Transverse colon (tissue), 4 donors: ENCODE data around the gene RACK1. TPM values are rescaled to one million over a fixed set of nuclear protein-coding genes. Genes with fewer than 3 reads are reported as not detected.
A peak's percentile ranks its signal among the peaks of the same experiment; 100 is the strongest.

ENCODE experiments used
- DNase-seq: peaks from one replicate; pipeline ENCODE4 v3.0.0-alpha.2; 2019
- H3K27ac ChIP-seq, 4 donors: fragments of 200-600 bp; sonication (generic); 2 replicates each; pipeline ENCODE4 v1.5.1; 2016 to 2018; ENCODE audit warnings: inconsistent platforms in 4 of 4
- H3K27me3 ChIP-seq: fragments of 200-600 bp; sonication (generic); 2 replicates; pipeline ENCODE4 v1.5.1; 2017; ENCODE audit warnings: inconsistent platforms
- H3K36me3 ChIP-seq, 4 donors: fragments of 200-600 bp; sonication (generic); 2 replicates each; pipeline ENCODE4 v1.5.1; 2017 to 2019; ENCODE audit warnings: inconsistent platforms in 4 of 4
- H3K4me1 ChIP-seq, 4 donors: fragments of 200-600 bp; sonication (generic); 2 replicates each; pipeline ENCODE4 v1.5.1; 2017 to 2020; ENCODE audit warnings: inconsistent platforms in 4 of 4
- H3K4me3 ChIP-seq, 4 donors: fragments of 200-600 bp; sonication (generic); 1 replicate in 1 of 4; 2 replicates in 3 of 4; pipeline versions ENCODE4 v1.5.1 to v1.6.1; 2017 to 2019; ENCODE audit warnings: inconsistent platforms in 4 of 4
- H3K9me3 ChIP-seq, 2 donors: fragments of 200-600 bp; sonication (generic); 2 replicates each; pipeline ENCODE4 v1.5.1; 2017 to 2019; ENCODE audit warnings: inconsistent platforms in 2 of 2
- EP300 ChIP-seq: sonication (generic); formaldehyde crosslinking; IDR thresholded peaks from one replicate; pipeline ENCODE4 v1.6.1; 2017; ENCODE audit warnings: antibody characterized with exemption, low read depth
- POLR2A ChIP-seq: fragments of 450-650 bp; IDR thresholded peaks from one replicate; pipeline ENCODE4 v1.6.1; 2016; ENCODE audit warnings: antibody characterized with exemption, mild to moderate bottlenecking, moderate library complexity
- POLR2AphosphoS5 ChIP-seq, 3 donors: sonication (generic); formaldehyde crosslinking; IDR thresholded peaks; one replicate each; pipeline ENCODE4 v1.6.1; 2016; ENCODE audit warnings: antibody characterized with exemption in 3 of 3
- WGBS, 2 donors: methylation state at CpG; one replicate each; pipeline ENCODE4 v1.1.5; 2018; ENCODE audit warnings: low coverage in 1 of 2; 5-methylcytosine and 5-hydroxymethylcytosine counted together
- in situ Hi-C, 4 donors: fragments of 200-750 bp; cut with MboI; loops; one replicate each; pipeline versions ENCODE4 v1.15.0 to v1.15.1; 2017; ENCODE audit warnings: low sequenced_read_pairs in 3 of 4, low pct_ligation_motif_present in 1 of 4, low pct_unique_long_range_greater_than_20kb in 1 of 4
- intact Hi-C: fragments of 100-400 bp; cut with DNase I; formaldehyde crosslinking; loops from one replicate; pipeline ENCODE4 v1.15.1; 2023; ENCODE audit warnings: low total_unique reads
- total RNA-seq, 4 donors: library from RNA; depleted of rRNA; stranded (reverse); fragments of >200 nt; gene quantifications; one replicate each; pipeline ENCODE4 v1.1.0, GENCODE V29; 2016
- TF ChIP-seq, protein P1 (sequence below), 5 experiments: fragments of 200-600 bp in 3 of 5; fragments of 450-650 bp in 2 of 5; sonication (generic) in 3 of 5; IDR thresholded peaks; 1 replicate in 2 of 5; 2 replicates in 3 of 5; pipeline ENCODE4 v1.5.1; 2016 to 2017; ENCODE audit warnings: antibody characterized with exemption in 5 of 5, inconsistent platforms in 3 of 5, mild to moderate bottlenecking in 2 of 5, moderate library complexity in 1 of 5

The RACK1 gene
- total RNA-seq, 4 donors from 2014 or later = 1,633 to 1,930 (median 1,753) TPM

DNA sequence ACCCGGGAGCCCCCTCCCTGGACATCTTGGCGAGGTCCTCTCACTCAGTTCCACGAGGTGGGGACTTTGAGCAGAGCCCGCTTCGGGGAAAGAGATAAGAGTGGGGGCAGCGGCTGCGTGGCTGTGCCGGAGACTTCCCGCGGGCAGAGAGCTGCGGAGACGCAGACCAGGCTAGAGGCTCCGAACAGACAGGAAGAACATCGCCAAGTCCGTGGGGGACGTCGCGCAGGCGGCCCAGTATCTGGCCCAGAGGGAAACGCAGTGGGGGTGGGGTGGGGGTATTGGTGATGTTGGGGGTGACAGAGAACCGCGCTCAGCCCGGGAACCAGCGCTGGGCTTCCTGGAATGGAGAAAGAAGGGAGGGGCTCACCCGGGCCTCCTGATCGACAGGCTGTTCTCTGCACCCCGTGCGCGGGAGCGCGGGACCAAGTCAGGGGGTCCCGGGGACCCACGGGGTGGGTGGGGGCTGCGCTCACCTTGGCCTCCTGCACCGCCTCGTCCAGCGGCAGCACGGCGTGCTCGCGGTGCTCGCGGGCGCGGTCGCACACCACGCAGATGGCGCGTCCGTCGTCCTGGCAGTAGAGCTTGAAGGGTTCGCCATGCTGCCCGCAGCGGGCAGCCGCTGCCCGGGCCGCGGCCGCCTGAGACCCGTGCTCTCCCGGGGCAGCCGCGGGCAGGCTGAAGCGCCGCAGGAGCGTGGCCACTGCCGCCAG lies 39.4 kb downstream of the RACK1 start:
- no peak for DNase-seq
- 3% methylated on average over 56 of the region's 67 CpGs; no CpG with 5 or more reads in 1 of the 2 donors for WGBS, 2 donors
- intact Hi-C loops = no loop called here
- in situ Hi-C loops = no loop called here
- Histone ChIP-seq H3K36me3 (no peaks in the 10 kb centered on the region), H3K27me3 (peaks cover 14% of the 10 kb centered on the region), H3K4me1 (peaks cover 0 to 53% (median 32%) of the 10 kb centered on the region in 4 donors), H3K9me3 (no peaks in the 10 kb centered on the region), H3K27ac (peak overlapping the region; percentile 36 to 69 (median 62)), H3K4me3 (peak overlapping the region; percentile 41 to 69 (median 52))
- TF ChIP-seq EP300 (no peak), POLR2A (no peak), POLR2AphosphoS5 (IDR thresholded peaks at IDR 0.05) (no peak)
- TF ChIP-seq, protein P1, sequence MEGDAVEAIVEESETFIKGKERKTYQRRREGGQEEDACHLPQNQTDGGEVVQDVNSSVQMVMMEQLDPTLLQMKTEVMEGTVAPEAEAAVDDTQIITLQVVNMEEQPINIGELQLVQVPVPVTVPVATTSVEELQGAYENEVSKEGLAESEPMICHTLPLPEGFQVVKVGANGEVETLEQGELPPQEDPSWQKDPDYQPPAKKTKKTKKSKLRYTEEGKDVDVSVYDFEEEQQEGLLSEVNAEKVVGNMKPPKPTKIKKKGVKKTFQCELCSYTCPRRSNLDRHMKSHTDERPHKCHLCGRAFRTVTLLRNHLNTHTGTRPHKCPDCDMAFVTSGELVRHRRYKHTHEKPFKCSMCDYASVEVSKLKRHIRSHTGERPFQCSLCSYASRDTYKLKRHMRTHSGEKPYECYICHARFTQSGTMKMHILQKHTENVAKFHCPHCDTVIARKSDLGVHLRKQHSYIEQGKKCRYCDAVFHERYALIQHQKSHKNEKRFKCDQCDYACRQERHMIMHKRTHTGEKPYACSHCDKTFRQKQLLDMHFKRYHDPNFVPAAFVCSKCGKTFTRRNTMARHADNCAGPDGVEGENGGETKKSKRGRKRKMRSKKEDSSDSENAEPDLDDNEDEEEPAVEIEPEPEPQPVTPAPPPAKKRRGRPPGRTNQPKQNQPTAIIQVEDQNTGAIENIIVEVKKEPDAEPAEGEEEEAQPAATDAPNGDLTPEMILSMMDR (IDR thresholded peaks at IDR 0.05) = no peak

DNA sequence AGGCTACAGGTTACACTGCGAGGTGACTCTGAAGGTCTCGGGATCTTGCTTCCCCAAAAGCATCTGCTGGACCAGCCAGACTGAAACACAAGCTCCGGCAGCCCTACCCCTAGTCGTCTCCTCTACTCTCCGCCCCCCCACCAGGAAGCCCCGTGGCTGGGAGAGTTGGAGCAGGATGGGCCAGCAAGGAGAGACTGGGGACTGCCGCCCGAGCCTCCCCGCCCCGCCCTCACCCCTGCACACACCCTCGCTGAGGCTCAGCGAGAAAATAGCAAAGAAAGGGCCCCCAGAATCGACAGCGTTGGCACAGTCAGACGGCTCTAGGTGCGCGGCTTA lies 40.0 kb downstream of the RACK1 start:
- Histone ChIP-seq H3K27me3 (peaks cover 14% of the 10 kb centered on the region), H3K27ac (peak overlapping the region; percentile 36 to 69 (median 62)), H3K9me3 (no peaks in the 10 kb centered on the region), H3K36me3 (no peaks in the 10 kb centered on the region), H3K4me3 (peak overlapping the region; percentile 41 to 69 (median 52)), H3K4me1 (peaks cover 0 to 53% (median 32%) of the 10 kb centered on the region in 4 donors)
- 0 to 5% methylated on average over 1 to 10 of the region's 17 CpGs for WGBS, 2 donors
- intact Hi-C loops (no loop called here), in situ Hi-C loops (no loop called here)
- no peak for DNase-seq
- TF ChIP-seq EP300 = no peak
- TF ChIP-seq, protein P1 (IDR thresholded peaks at IDR 0.05) = no peak

DNA sequence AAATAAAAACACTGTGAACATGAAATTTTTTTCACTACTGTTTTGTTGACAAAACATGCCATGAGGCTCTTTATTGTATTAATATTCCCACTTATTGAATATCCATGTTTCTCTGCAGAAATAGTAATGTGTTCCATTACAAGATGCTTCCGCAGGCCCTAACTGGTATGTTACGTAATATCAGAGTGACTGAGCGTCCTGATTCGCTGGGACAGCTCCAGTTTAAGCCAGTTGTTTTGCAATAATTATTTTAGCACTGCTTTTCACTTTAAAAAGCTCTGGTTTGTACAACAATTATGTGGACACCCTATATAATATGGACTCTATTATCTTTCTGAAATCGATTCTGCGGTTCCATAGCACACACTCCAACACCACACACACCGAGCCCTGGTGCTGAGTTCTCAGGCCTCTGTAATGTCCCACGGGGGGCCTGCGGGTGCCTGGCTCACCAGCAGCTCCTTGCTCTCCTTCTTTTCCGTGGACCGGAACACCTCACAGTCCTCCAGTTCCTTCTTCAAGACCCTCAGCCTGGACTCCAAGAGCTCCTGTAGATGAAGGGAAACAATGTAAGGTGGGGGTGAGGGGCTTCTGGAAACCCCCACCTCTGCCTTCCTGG lies 40.5 kb downstream of the RACK1 start:
- Histone ChIP-seq H3K27me3 (peaks cover 14% of the 10 kb centered on the region), H3K9me3 (no peaks in the 10 kb centered on the region), H3K36me3 (no peaks in the 10 kb centered on the region), H3K27ac (peak overlapping the region in 3 of 4 donors; percentile 36 to 69 (median 67)), H3K4me1 (peaks cover 0 to 53% (median 32%) of the 10 kb centered on the region in 4 donors), H3K4me3 (no peak overlapping the region)
- DNase-seq = no peak
- in situ Hi-C loops = no loop called here
- intact Hi-C loops = no loop called here
- TF ChIP-seq, protein P1 (IDR thresholded peaks at IDR 0.05) = no peak
- TF ChIP-seq POLR2AphosphoS5 (IDR thresholded peaks at IDR 0.05) (no peak), POLR2A (no peak), EP300 (no peak)
- WGBS, 2 donors = 65 to 71% methylated on average over 4 to 11 of the region's 11 CpGs

DNA sequence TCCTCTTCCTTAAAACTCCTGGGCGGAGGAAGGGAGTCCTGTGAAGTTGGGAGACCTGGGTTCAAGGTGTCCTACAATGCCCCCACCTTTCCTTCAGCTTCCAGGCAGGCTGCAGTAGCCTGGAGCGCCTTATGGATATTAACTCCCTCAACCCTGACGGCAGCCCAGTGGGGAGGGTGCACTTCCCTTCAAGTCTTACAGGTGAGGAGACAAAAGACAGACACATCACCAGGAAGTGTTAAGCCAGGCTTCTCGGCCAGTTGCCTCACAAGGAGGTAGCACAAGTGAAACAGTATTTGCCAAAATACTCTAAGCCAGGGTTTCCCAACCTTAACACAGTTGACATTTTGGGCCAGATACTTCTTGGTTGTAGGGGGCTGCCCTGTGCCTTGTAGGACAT lies 42.9 kb downstream of the RACK1 start:
- Histone ChIP-seq H3K9me3 (no peaks in the 10 kb centered on the region), H3K4me3 (no peak overlapping the region), H3K27me3 (peaks cover 13% of the 10 kb centered on the region), H3K4me1 (peaks cover 0 to 36% (median 23%) of the 10 kb centered on the region in 4 donors), H3K36me3 (no peaks in the 10 kb centered on the region), H3K27ac (no peak overlapping the region)
- WGBS, 2 donors = 72% methylated on average over 4 of the region's 4 CpGs; no CpG with 5 or more reads in 1 of the 2 donors
- in situ Hi-C loops (no loop called here), intact Hi-C loops (no loop called here)
- DNase-seq = no peak
- no peak for TF ChIP-seq EP300
- TF ChIP-seq POLR2A = no peak
- no peak for TF ChIP-seq POLR2AphosphoS5 (IDR thresholded peaks at IDR 0.05)
- TF ChIP-seq, protein P1 (IDR thresholded peaks at IDR 0.05) = no peak
